Measurements from ENCODE around the gene MAPK11. TPM values are rescaled to one million over a fixed set of nuclear protein-coding genes. Genes with fewer than 3 reads are reported as not detected.

Gene MAPK11
- total and polyA plus RNA-seq, 9 of the 15 experiments (the other 6 are each of a cell fraction or from before 2014, with no cell fraction given): 0.06 to 14.6 (median 5.3) TPM

GRCh38 chr22:50247748-50248147 is 22.4 kb downstream of the MAPK11 start (continued):
- TF ChIP-seq SETDB1 (IDR thresholded peaks at IDR 0.05; ENCODE audit: low read length): no peak

GRCh38 chr22:50246242-50247175 is 23.7 kb downstream of the MAPK11 start:
- DNase-seq (ENCODE audit: extremely low read depth in 1 of 4, low spot score in 3 of 4) (no peak), FAIRE-seq (no peak), ATAC-seq (no peak)
- no peak for TF ChIP-seq BACH1 (tag; IDR thresholded peaks at IDR 0.05)
- TF ChIP-seq, protein P1, sequence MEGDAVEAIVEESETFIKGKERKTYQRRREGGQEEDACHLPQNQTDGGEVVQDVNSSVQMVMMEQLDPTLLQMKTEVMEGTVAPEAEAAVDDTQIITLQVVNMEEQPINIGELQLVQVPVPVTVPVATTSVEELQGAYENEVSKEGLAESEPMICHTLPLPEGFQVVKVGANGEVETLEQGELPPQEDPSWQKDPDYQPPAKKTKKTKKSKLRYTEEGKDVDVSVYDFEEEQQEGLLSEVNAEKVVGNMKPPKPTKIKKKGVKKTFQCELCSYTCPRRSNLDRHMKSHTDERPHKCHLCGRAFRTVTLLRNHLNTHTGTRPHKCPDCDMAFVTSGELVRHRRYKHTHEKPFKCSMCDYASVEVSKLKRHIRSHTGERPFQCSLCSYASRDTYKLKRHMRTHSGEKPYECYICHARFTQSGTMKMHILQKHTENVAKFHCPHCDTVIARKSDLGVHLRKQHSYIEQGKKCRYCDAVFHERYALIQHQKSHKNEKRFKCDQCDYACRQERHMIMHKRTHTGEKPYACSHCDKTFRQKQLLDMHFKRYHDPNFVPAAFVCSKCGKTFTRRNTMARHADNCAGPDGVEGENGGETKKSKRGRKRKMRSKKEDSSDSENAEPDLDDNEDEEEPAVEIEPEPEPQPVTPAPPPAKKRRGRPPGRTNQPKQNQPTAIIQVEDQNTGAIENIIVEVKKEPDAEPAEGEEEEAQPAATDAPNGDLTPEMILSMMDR (IDR thresholded peaks at IDR 0.05 in 2 of 3, conservative IDR thresholded peaks at IDR 0.05 in 1 of 3; ENCODE audit: insufficient read depth in 2 of 3, low read depth in 1 of 3, low read length in 3 of 3): 0 out of 6 replicates have a peak, but pooled peaks of 1 of the 3 experiments have one; percentile 20
- no peaks in the 10 kb centered on the region for H3K9me1 ChIP-seq (ENCODE audit: control insufficient read depth, insufficient read depth, low read length)
- peaks cover 9 to 68% of the 10 kb centered on the region in 2 experiments for H3K4me1 ChIP-seq (replicated peaks in 1 of 2; ENCODE audit: control insufficient read depth in 2 of 2, insufficient read depth in 2 of 2, low read length in 2 of 2)
- ChIA-PET POLR2A (no interaction called here), CTCF (ENCODE audit: low intra/inter-chr PET ratio) (no interaction called here)
- no peaks in the 10 kb centered on the region for H3K9me3 ChIP-seq (replicated peaks; ENCODE audit: control insufficient read depth, insufficient read depth, low read depth, low read length)
- peaks cover 36% of the 10 kb centered on the region; the same call in 2 of the 3 replicates for H3K36me3 ChIP-seq (ENCODE audit: control insufficient read depth, insufficient read depth, low read length)
- 91% methylated on average over 14 of the region's 20 CpGs for WGBS (ENCODE audit: insufficient coverage, low coverage, missing lambda C conversion rate)
- H3K79me2 ChIP-seq (ENCODE audit: control insufficient read depth, insufficient read depth, low read length): peaks cover 62% of the 10 kb centered on the region
- peak overlapping the region in 1 of 2 experiments; percentile 93; a peak in 2 of 4 replicates for H3K9ac ChIP-seq (ENCODE audit: insufficient read depth in 1 of 2, low read depth in 2 of 2, low read length in 2 of 2)
- no peak overlapping the region; the same call in 1 of the 2 replicates for H3K4me3 ChIP-seq
- intact Hi-C loops (cut with micrococcal nuclease) (no loop called here), in situ Hi-C loops (cut with MboI) (no loop called here)
- no peak overlapping the region for H2AFZ ChIP-seq (ENCODE audit: low read depth, low read length)
- no peak overlapping the region for H3K27ac ChIP-seq (ENCODE audit: extremely low read depth, low read depth, low read length)
- H4K20me1 ChIP-seq (replicated peaks; ENCODE audit: control insufficient read depth, insufficient read depth, low read length): peaks cover 11% of the 10 kb centered on the region
- no TSS peak for BruUV-seq (replicated peaks)
- no peak overlapping the region for H3K4me2 ChIP-seq (ENCODE audit: insufficient read depth, low read length)
- no peaks in the 10 kb centered on the region for H3K27me3 ChIP-seq (ENCODE audit: control insufficient read depth in 2 of 2, insufficient read depth in 2 of 2, low read length in 2 of 2)

Data from K562 (cell line).